Pancreas (tissue), 10 donors: ENCODE measurements around the gene ACTG2. TPM values are rescaled to one million over a fixed set of nuclear protein-coding genes. Genes with fewer than 3 reads are reported as not detected.

Experiments
- ATAC-seq, 4 donors: fragments of 200-7000 bp; cut with Tn5 transposase; one replicate each; pipeline versions ENCODE4 v1.8.0 to v1.9.1; 2020; ENCODE audit warnings: mild to moderate bottlenecking in 4 of 4, moderate library complexity in 4 of 4
- DNase-seq, 6 donors: peaks; one replicate each; pipeline ENCODE4 v3.0.0-alpha.2; 2020
- FAIRE-seq: peaks from 2 replicates; lab custom pipeline; 2012; peaks lifted over from hg19 to GRCh38; lab: Jason Lieb, UNC
- H3K27ac ChIP-seq, 4 donors: fragments of 200-600 bp; sonication (generic); 1 replicate in 3 of 4; 2 replicates in 1 of 4; pipeline versions ENCODE4 v1.5.0 to v1.8.0; 2020
- H3K27me3 ChIP-seq, 4 donors: fragments of 200-600 bp; one replicate each; pipeline ENCODE4 v1.8.0; 2021
- H3K36me3 ChIP-seq, 3 donors: fragments of 200-600 bp; sonication (generic) in 1 of 3; one replicate each; pipeline versions ENCODE4 v1.5.0 to v1.8.0; 2020 to 2021
- H3K4me1 ChIP-seq, 3 donors: fragments of 200-600 bp; one replicate each; pipeline ENCODE4 v1.8.0; 2021
- H3K4me3 ChIP-seq, 4 donors: fragments of 200-600 bp; sonication (generic) in 2 of 4; one replicate each; pipeline versions ENCODE4 v1.5.0 to v1.8.0; 2020 to 2021
- H3K9me3 ChIP-seq, 4 donors: fragments of 200-600 bp; one replicate each; pipeline ENCODE4 v1.8.0; 2021
- CTCF ChIP-seq, 4 donors: fragments of 200-600 bp; sonication (generic) in 3 of 4; IDR thresholded peaks; one replicate each; pipeline versions ENCODE4 v1.5.0 to v1.8.0; 2021; ENCODE audit warnings: antibody characterized with exemption in 4 of 4
- WGBS, 2 donors: extraction: QIAGEN DNeasy Blood & Tissue Kit; methylation state at CpG; one replicate each; pipeline ENCODE4 v1.1.7; 2013; 5-methylcytosine and 5-hydroxymethylcytosine counted together
- intact Hi-C, 3 donors: fragments of 100-400 bp; cut with DNase I; formaldehyde crosslinking; loops; one replicate each; pipeline versions ENCODE4 v1.11.1 to v1.14.2; 2022
- polyA plus RNA-seq, 2 donors: library from polyadenylated mRNA; stranded (reverse); fragments of 200-250 nt; gene quantifications; one replicate each; pipeline ENCODE4 v1.2.3, GENCODE V29; 2013
- total RNA-seq, 6 donors: library from RNA; stranded (reverse); fragmentation: NEBNext Ultra II Directional in 4 of 6; extraction: Animal tissue kit (Norgen Biotek cat#: 25700) in 4 of 6; gene quantifications; one replicate each; pipeline versions ENCODE4 v1.2.1 to v1.2.4, GENCODE V29; 2021 to 2023
- donor health status: healthy with polysubstance abuse.
- donor health status: DM: no; HTN: no; CAD: no; lungs with moderate emphysema.
- donor health status: DM: no; HTN: no; CAD: no.
- donor health status: control.
- donor health status: control.
- donor health status: Bipolar disorder and iron deficiency.
- donor health status: DM: yes; HTN: yes; CAD: no.
- donor health status: DM: no; HTN: no; CAD: no.
- donor health status: DM: no; HTN: no; CAD: no.
- donor health status: DM: yes; HTN: yes; CAD: no.

The ACTG2 gene
- total and polyA plus RNA-seq, 8 donors = 0.28 to 76.3 (median 1.7) TPM

- no peaks in the 10 kb centered on the region for H3K9me3 ChIP-seq
- H3K4me1 ChIP-seq = no peaks in the 10 kb centered on the region
- FAIRE-seq (no peak), ATAC-seq (no peak), DNase-seq (no peak)
- WGBS, 2 donors = 72 to 92% methylated on average over 5 of the region's 5 CpGs
- TF ChIP-seq CTCF (IDR thresholded peaks at IDR 0.05) = no peak
- no peak overlapping the region for H3K4me3 ChIP-seq
- intact Hi-C loops = no loop called here
- no peak overlapping the region for H3K27ac ChIP-seq
- H3K27me3 ChIP-seq = no peaks in the 10 kb centered on the region
- H3K36me3 ChIP-seq = peaks cover 0 to 17% (median 0%) of the 10 kb centered on the region in 3 donors
Measured at GRCh38 chr2:73962798-73963197, 70.0 kb downstream of the ACTG2 start.

DNA sequence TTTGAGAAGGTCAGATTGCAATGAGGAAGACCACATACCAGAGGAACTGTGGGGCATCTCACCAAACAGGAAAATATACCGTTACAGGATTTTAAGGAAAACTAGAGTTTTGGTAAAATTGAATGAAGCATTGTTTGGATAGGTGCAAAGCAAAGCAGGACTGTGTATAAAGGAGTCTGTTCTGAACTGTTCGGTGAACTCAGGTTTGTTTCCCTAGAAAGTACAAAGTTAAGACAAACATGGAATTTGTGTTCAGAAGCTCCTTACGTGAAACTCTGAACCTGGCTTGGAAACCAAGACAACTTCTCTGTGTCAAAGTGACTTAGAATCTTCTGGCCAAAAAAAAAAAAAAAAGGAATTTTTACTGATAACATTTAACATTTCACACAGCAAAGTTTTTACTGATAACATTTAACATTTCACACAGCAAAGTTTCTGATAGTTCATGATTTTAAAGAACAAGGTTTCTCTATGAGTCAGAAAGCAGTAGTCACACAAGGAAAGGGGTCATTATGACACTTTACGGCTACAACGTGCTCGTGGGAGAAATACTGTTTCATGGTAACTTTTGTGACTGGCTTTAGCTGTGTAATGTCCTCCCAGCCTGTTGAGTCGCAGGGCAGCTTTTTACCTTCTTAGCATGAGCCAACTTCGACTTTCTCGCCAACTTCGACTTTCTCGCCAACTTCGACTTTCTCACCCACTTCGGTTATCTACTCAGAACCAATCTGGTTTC lies 70.7 kb downstream of the ACTG2 start:
- ATAC-seq (peak in 1 of 4 donors; percentile 38), FAIRE-seq (no peak)

DNA sequence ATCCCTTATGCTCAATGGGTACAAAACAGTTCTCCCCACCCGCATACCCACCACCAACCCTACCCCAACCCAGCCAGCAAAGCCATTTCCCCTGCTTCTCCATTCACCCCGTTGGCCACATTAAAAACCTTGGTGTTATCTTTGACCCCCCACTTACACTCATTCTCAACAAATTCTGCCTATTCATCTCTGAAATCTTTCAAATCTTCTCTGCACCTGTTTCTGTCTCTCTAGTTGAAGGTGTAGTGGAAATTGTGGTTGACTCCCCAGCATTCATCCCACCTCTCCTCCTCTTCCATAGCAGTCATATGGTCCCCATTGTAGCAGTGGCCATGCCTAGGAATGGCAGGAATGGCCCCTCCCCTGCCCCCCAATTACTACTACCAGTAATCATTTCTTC lies 71.4 kb downstream of the ACTG2 start:
- Histone ChIP-seq H3K36me3 (peaks cover 0 to 3% (median 0%) of the 10 kb centered on the region in 3 donors), H3K4me1 (no peaks in the 10 kb centered on the region), H3K4me3 (no peak overlapping the region), H3K27ac (no peak overlapping the region), H3K9me3 (no peaks in the 10 kb centered on the region), H3K27me3 (no peaks in the 10 kb centered on the region)
- FAIRE-seq (no peak), DNase-seq (no peak), ATAC-seq (no peak)
- TF ChIP-seq CTCF (IDR thresholded peaks at IDR 0.05) = no peak
- 85 to 93% methylated on average over 2 of the region's 2 CpGs for WGBS, 2 donors
- intact Hi-C loops = no loop called here

More for the DNA sequence above, 70.7 kb downstream of the ACTG2 start:
- no peaks in the 10 kb centered on the region for H3K9me3 ChIP-seq
- no peaks in the 10 kb centered on the region for H3K27me3 ChIP-seq
- no peak overlapping the region for H3K27ac ChIP-seq
- H3K4me3 ChIP-seq = no peak overlapping the region
- H3K4me1 ChIP-seq = no peaks in the 10 kb centered on the region
- WGBS, 2 donors = 59 to 70% methylated on average over 13 of the region's 13 CpGs
- no peak for DNase-seq
- intact Hi-C loops = no loop called here
- TF ChIP-seq CTCF (IDR thresholded peaks at IDR 0.05) = no peak
- peaks cover 0 to 10% (median 0%) of the 10 kb centered on the region in 3 donors for H3K36me3 ChIP-seq

DNA sequence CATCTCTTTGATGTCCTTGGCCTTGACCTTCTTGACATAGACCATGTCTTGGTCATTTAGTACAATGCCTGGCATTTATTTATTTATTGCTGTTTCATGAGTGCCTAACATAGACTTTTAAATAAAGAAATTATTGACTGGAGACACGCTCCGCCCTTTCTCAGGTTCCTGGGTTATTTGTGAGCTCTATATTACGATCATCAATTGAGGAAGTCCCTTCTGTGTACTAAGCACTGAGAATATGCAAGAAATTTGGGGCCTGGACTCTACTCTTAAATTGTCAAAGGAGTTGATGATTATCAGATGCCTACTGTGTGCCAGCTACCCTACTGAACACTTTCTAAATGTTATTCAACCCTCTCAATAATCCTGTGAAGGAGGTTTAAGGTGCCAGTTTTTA lies 72.2 kb downstream of the ACTG2 start:
- DNase-seq (no peak), ATAC-seq (no peak), FAIRE-seq (no peak)
- TF ChIP-seq CTCF (IDR thresholded peaks at IDR 0.05) = no peak
- H3K27me3 ChIP-seq = no peaks in the 10 kb centered on the region
- WGBS, 2 donors = 97 to 98% methylated on average over 3 of the region's 3 CpGs
- no peaks in the 10 kb centered on the region for H3K4me1 ChIP-seq
- H3K27ac ChIP-seq = no peak overlapping the region
- no peaks in the 10 kb centered on the region for H3K36me3 ChIP-seq
- H3K4me3 ChIP-seq = no peak overlapping the region
- no peaks in the 10 kb centered on the region for H3K9me3 ChIP-seq
- intact Hi-C loops = no loop called here

- Histone ChIP-seq H3K4me1 (peaks cover 6 to 11% (median 9%) of the 10 kb centered on the region in 3 donors), H3K27me3 (no peaks in the 10 kb centered on the region), H3K9me3 (no peaks in the 10 kb centered on the region), H3K27ac (no peak overlapping the region), H3K36me3 (no peaks in the 10 kb centered on the region), H3K4me3 (no peak overlapping the region)
- no peak for DNase-seq
- intact Hi-C loops = no loop called here
- no peak for TF ChIP-seq CTCF (IDR thresholded peaks at IDR 0.05)
- no peak for ATAC-seq
- no peak for FAIRE-seq
- 90 to 96% methylated on average over 8 of the region's 8 CpGs for WGBS, 2 donors
Measured at GRCh38 chr2:73968357-73968937, 75.6 kb downstream of the ACTG2 start.
